ENCODE measurements around the gene SLC25A4.
A peak's percentile ranks its signal among the peaks of the same experiment; 100 is the strongest.
"Not testable (repeated sequence)": the region's sequence is repeated elsewhere in the genome, so short reads cannot be mapped to it uniquely, and the experiment has no call there.

SLC25A4 gene

DNA sequence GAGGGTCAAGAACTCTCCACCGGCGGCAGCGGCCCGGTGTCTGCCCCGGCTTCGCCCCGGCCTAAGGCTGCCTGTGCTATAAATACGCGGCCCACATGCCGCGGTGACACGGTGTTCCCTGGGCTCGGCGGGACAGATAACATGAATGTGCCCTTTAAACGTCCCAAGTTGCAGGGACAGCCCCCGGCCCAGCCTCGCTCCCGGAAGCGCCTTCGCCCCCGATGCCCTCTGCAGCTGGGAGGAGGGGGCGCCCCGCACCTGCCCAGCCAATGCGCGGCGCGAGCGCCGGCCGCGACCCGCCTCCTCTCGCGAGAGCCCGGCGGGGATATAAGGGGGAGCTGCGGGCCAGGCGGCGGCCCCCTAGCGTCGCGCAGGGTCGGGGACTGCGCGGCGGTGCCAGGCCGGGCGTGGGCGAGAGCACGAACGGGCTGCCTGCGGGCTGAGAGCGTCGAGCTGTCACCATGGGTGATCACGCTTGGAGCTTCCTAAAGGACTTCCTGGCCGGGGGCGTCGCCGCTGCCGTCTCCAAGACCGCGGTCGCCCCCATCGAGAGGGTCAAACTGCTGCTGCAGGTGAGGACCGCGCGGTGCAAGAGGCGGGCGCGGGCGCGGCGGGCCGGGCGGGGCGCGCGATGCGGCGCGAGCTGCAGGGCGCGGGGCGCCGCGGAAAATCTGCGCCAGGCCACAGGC, at the start of gene SLC25A4:
TSS of gene SLC25A4 (plus strand) at position 355 of the 689 bp plus-strand sequence. CDS start at position 462, 107 bp downstream.
- peak; percentile 22 to 93 (median 82) for DNase-seq

- no peak for DNase-seq
These were observed 49.5 kb upstream of the SLC25A4 start for GRCh38 chr4:185093603-185094002.

- peak in 8 of 51 donors; percentile 1 to 49 (median 7) for DNase-seq
These were observed 46.9 kb upstream of the SLC25A4 start for GRCh38 chr4:185096032-185096653.

DNA sequence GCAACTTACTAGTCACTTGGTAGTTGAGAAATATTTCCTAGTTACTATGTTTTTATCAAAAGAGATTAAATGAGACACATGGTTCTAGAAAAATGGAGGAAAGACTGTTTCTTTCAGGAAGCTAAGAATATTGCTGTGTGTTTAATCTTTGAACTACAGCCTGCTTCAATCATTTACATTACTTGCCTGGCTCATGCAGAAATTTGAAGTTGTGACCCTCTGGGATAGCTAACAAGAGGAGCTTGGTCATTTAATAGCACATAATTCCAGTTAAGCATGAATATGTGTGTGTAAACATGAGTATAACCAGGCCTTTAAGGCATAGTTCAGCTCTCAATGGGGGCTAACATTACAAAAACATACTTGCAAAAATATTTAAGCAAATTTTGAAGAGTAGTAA, 44.6 kb upstream of the SLC25A4 start:
- no peak for DNase-seq

DNA sequence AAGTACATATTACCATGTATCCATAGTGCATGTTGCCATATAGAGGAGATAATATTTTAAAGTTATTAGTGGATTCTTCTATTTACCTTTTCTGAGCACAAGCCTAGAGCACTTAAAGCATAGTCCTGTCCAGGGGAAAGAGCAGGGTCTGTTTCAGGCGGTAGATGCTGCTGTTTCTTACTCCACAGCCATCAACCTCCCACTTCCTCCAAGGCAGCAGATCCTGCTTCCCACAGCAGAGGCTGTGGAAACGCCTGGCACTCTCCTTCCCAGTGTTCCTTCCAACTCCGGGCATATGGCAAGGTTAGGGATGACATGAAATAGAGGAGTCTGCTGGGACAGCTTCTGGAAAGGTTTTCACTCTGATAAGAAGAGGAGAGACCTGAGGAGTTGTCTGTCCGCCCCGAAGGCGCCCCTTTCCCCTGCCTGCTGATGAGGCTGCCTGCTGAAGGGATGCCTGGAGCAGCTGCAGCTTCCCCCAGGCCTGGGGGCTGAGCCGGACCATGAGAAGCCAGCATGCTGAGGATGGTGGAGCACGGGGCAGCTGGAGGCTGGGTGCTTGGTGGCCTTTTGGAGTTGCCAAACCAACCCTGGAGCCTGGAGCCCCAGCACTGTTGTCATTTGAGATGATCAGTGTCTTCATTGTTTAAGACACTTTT, 43.9 kb upstream of the SLC25A4 start:
- no peak for DNase-seq

- DNase-seq: no peak
These were observed 43.1 kb upstream of the SLC25A4 start for GRCh38 chr4:185099940-185100339.

GRCh38 chr4:185100423-185100822, 42.6 kb upstream of the SLC25A4 start:
- no peak for DNase-seq

DNA sequence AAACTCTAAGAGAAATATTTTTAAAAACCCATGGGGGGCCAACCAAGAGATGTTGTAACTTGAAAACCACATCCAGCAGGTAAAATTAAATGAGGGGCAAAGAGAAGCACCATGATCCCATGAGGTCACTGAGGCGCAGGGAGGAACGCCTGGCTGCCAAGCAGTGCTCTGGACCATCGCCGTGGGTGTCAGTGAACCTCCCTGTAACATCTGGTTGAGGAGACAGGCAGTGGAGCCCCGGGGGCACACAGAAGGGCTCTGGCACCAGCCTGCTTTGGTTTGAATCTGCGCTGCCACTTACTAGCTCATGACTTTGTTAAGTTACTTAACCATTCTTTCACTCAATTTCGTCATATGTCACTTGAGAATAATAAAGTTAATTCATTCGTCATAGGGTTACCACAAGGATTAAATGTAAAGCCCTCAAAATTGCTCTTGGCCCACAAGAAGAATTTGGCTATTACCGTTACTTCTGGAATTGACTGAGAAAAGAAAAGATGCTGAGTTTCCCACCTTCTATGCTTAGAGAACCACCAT, 41.6 kb upstream of the SLC25A4 start:
- no peak for DNase-seq

DNA sequence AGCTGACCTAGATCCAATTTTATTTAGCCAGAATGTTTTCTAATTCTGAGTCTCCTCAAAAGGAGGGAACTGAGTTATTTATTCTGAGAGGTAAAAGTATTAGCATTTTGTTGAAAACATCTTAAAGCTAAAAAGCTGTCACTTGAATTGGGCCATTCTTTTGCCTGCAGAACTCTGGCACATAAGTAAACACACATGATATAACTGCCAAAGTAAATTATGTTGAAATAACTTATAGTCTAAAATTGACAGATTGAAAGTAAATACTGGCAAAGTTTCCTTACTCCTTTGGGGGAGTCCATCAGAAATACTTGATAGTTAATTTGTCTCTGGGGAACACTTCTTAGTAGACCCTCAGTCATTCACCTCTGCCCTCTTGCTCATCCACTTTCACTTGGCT, 38.3 kb upstream of the SLC25A4 start:
- DNase-seq: no peak

- no peak for DNase-seq
These were observed 36.7 kb upstream of the SLC25A4 start for GRCh38 chr4:185106353-185106752.

- DNase-seq: not testable (repeated sequence)
These were observed 35.5 kb upstream of the SLC25A4 start for GRCh38 chr4:185107574-185107973.

DNA sequence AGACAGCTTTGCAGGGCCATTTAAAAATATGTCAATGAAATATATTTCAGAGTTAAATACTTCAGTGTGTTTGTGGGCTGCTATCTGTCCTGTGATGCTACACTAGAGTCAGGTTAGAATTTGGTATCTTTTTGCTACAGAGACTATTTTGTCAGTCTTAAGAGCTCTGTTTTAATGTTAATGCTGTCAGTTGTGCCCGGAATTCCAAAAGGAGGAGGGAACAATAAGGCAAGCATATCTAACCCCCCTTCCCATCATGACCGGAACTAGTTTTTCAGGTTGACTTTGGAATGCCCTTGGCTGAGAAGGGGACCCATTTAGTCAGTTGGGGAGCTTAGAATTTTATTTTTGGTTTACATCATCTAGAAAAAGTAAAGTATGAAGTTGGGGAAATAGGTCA, 34.9 kb upstream of the SLC25A4 start:
- DNase-seq: no peak

- no peak for DNase-seq
These were observed 34.4 kb upstream of the SLC25A4 start for GRCh38 chr4:185108669-185109068.

GRCh38 chr4:185109736-185110135, 33.3 kb upstream of the SLC25A4 start:
- no peak for DNase-seq

- DNase-seq: no peak
These were observed 32.7 kb upstream of the SLC25A4 start for GRCh38 chr4:185110375-185110823.

DNA sequence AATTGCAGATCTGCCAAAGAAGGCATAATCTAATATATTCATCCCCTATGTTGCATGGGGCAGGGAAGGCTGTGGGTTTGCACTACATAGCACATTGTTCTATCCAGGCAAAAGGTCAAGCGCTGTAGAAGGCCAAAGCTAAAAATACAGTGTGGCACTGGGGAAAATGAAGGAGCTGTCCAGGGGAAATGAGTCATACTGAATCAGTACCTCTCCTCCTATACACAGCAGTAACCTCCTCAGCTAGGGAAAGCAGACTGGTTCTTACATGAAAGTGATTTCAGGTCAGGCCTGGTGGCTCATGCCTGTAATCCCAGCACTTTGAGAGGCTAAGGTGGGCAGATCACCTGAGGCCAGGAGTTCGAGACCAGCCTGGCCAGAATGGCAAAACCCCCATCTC, 31.0 kb upstream of the SLC25A4 start:
- DNase-seq: no peak

- DNase-seq: no peak
These were observed 29.7 kb upstream of the SLC25A4 start for GRCh38 chr4:185113340-185113739.

DNA sequence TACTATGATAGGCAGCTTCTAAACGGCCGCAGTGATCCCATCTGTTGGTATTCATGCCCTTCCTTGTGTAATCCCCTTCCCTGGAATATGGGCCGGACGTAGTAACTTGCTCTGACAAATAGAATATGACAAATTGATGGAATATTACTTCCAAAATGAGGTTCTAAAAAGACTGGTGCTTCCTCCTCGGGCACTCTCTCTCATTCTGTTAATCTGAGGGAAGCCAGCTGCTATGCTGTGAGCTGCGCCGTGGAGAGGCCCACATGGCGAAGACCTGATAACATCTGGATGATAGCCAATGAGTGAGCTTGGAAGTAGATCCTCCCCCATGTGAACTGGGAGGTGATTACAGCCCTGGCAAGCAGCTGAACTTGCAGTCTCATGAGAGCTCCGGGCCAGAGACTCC, 27.2 kb upstream of the SLC25A4 start:
- DNase-seq: no peak

DNA sequence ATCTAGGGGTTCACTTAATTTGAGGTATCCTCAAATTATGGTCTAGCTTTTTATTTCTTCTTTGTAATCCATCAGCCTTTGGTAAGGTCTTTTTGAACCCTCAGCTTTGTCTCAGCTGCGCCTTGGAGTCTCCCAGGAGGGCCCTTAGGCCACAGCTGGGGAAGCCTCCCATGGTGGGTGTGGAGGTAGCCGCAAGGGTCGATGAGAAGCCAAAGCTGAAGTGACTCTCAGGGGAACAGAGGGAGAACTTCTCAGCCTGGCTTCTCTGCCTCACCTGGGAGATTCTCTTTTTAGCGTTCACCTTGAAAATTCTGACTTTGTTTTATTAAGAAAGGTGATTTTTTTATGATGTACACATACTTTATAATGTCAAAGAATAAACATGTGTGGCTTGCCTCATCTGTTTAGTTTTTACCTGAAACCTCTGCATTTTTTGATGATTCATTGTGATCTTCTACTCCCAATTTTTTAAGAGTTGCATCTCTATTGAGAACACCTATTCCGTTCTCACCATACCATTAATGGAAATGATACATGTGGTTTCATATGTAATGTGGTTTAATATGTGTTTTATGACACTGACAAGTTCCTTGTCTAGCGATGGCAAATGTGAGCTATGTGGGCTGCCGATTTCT, 25.6 kb upstream of the SLC25A4 start:
- no peak for DNase-seq

GRCh38 chr4:185118876-185119275, 24.2 kb upstream of the SLC25A4 start:
- DNase-seq: no peak

GRCh38 chr4:185119467-185119866, 23.6 kb upstream of the SLC25A4 start:
- not testable (repeated sequence) for DNase-seq
